Mammary epithelial cell (primary cell): ENCODE measurements around the gene SORCS3.

Source experiments
- CTCF ChIP-seq, 2 donors: IDR thresholded peaks in 1 of 2; conservative IDR thresholded peaks in 1 of 2; 2 replicates each; pipeline ENCODE4 v1.5.1; 2011 to 2012; ENCODE audit warnings: inconsistent platforms in 2 of 2, low read length in 2 of 2, mild to moderate bottlenecking in 2 of 2, control low read depth in 1 of 2, low read depth in 1 of 2; ENCODE audit not compliant: insufficient read depth in 1 of 2; ENCODE audit errors: extremely low read depth in 1 of 2
- EZH2 ChIP-seq: IDR thresholded peaks from 2 replicates; pipeline ENCODE4 v1.6.1; 2012; ENCODE audit warnings: low read length, inconsistent platforms, borderline replicate concordance

- TF ChIP-seq EZH2 (no peak), CTCF (conservative IDR thresholded peaks at IDR 0.05 in 1 of 2, IDR thresholded peaks at IDR 0.05 in 1 of 2; ENCODE audit: extremely low read depth in 1 of 2, insufficient read depth in 1 of 2, low read depth in 1 of 2, low read length in 2 of 2) (no peak)
Measured at GRCh38 chr10:104663563-104663962, 22.5 kb downstream of the SORCS3 start.
